Measurements from ENCODE around the gene ACTL6B.

Gene ACTL6B

DNA sequence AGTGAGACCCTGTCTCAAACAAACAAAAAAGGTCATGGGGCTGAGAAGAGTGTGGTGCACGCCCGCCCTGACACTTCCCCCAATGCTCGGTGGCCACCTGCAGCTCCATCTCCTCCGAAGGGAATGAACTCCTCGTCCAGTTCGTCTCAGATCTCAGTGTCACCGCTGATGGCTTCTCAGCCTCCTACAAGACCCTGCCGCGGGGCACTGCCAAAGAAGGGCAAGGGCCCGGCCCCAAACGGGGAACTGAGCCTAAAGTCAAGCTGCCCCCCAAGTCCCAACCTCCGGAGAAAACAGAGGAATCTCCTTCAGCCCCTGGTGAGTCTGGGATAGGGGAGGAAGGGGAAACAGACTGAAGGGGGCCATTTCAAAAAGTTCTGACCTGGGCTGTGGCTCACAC is 49.9 kb downstream of the ACTL6B start:
- H3K4me3 ChIP-seq (ENCODE audit: control insufficient read depth, low read depth, low read length) = no peak overlapping the region
- no peak for DNase-seq (ENCODE audit: low read depth)

DNA sequence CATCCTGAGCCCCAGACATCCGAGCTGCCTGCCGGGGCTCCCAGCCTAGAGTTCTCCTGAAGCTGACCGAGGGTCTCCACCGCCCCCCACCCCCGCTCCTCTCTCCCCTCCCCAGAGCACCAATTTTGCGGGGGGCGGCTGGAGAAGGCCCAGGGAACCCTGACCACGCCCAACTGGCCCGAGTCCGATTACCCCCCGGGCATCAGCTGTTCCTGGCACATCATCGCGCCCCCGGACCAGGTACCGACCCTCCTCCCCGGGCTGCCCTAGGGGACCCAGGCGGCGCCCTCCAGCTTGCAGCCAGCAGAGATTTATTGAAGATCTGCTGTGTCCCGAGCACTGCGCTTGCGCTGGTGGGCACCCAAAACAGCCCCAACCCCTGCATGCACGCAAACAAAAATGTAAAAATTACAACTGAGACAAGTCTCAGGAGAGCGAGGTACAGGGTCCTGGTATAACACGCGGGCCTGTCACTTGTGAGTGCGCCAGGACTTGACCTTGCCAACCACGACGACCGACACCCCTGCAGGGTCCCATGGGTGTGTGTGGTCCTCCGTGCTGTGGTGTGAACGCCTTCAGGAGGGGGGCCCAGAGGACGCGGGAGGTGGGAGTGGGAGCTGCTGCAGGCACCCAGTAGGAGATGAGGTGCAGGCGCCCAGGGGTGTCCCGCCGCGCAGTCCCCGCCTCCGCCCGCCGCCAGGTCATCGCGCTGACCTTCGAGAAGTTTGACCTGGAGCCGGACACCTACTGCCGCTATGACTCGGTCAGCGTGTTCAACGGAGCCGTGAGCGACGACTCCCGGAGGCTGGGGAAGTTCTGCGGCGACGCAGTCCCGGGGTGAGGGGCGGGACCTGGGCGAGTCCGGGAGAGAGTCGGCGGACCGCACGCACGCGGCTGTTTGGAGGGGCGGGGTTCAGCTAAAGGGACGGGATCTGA is 51.0 kb downstream of the ACTL6B start:
- peak overlapping the region; percentile 94 for H3K4me3 ChIP-seq (ENCODE audit: control insufficient read depth, low read depth, low read length)
- no peak for DNase-seq (ENCODE audit: low read depth)
- TF ChIP-seq, protein P1, sequence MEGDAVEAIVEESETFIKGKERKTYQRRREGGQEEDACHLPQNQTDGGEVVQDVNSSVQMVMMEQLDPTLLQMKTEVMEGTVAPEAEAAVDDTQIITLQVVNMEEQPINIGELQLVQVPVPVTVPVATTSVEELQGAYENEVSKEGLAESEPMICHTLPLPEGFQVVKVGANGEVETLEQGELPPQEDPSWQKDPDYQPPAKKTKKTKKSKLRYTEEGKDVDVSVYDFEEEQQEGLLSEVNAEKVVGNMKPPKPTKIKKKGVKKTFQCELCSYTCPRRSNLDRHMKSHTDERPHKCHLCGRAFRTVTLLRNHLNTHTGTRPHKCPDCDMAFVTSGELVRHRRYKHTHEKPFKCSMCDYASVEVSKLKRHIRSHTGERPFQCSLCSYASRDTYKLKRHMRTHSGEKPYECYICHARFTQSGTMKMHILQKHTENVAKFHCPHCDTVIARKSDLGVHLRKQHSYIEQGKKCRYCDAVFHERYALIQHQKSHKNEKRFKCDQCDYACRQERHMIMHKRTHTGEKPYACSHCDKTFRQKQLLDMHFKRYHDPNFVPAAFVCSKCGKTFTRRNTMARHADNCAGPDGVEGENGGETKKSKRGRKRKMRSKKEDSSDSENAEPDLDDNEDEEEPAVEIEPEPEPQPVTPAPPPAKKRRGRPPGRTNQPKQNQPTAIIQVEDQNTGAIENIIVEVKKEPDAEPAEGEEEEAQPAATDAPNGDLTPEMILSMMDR (IDR thresholded peaks at IDR 0.05; ENCODE audit: control insufficient read depth, insufficient read depth, low read depth, low read length, missing control alignments) = no peak

More for the DNA sequence above, 49.9 kb downstream of the ACTL6B start:
- TF ChIP-seq, protein P1 (IDR thresholded peaks at IDR 0.05; ENCODE audit: control insufficient read depth, insufficient read depth, low read depth, low read length, missing control alignments) = no peak

DNA sequence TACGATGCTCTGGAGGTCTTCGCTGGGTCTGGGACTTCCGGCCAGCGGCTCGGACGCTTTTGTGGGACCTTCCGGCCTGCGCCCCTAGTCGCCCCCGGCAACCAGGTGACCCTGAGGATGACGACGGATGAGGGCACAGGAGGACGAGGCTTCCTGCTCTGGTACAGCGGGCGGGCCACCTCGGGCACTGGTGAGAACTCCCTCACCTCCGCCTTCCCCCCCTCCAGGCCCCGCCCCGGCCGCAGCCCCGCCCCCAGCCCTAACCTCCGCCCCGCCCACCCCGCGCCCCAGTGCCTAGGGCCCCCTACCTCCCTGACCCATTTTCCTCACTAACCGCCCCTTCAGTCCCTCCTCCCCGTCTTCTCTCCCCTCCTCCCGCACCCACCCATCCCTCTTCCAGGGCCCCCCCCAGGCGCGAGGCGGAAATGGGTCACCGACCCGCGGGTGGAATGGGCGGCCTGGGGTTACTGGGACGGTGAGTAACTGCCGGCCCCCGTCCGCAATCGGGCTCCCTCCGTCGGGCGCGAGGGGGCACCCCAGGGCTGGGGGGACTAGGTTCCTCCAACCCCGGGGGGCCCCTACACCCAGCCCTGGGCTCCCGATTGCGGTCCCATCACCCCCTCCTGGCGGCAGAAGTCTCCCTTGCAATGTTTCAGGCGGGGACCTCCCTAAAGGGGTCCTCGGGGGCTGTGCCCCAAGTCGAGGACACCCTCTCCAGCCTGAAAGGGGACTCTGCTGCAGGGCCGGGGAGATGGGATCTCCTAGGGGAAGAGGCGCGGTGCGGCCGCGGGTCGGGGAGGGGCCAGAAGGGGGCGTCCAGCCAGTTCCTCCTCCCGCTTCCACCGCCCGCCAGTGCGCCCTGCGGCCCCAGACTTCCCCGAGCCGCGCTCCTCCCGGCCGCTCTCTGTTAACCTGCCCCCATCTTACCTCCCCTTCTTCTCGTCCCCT is 51.9 kb downstream of the ACTL6B start:
- no peak for DNase-seq (ENCODE audit: low read depth)
- peak overlapping the region; percentile 94 for H3K4me3 ChIP-seq (ENCODE audit: control insufficient read depth, low read depth, low read length)
- TF ChIP-seq, protein P1 (IDR thresholded peaks at IDR 0.05; ENCODE audit: control insufficient read depth, insufficient read depth, low read depth, low read length, missing control alignments) = peak; percentile 49

DNA sequence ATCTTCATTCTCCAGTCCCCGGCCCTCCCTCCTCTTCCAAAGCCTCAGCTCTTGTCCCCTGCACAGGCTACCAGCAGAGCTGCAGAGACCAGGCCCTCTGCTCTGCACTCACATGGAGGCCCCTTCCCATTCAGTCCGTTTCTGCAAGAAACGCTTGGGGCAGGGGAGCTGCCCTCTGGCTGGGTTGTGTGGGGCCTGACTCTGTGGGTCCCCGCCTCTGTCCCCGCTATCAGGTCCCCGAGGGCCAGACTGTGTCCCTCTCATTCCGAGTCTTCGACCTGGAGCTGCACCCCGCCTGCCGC is 52.6 kb downstream of the ACTL6B start:
- TF ChIP-seq, protein P1 (IDR thresholded peaks at IDR 0.05; ENCODE audit: control insufficient read depth, insufficient read depth, low read depth, low read length, missing control alignments) = no peak
- peak overlapping the region; percentile 94 for H3K4me3 ChIP-seq (ENCODE audit: control insufficient read depth, low read depth, low read length)
- no peak for DNase-seq (ENCODE audit: low read depth)

DNA sequence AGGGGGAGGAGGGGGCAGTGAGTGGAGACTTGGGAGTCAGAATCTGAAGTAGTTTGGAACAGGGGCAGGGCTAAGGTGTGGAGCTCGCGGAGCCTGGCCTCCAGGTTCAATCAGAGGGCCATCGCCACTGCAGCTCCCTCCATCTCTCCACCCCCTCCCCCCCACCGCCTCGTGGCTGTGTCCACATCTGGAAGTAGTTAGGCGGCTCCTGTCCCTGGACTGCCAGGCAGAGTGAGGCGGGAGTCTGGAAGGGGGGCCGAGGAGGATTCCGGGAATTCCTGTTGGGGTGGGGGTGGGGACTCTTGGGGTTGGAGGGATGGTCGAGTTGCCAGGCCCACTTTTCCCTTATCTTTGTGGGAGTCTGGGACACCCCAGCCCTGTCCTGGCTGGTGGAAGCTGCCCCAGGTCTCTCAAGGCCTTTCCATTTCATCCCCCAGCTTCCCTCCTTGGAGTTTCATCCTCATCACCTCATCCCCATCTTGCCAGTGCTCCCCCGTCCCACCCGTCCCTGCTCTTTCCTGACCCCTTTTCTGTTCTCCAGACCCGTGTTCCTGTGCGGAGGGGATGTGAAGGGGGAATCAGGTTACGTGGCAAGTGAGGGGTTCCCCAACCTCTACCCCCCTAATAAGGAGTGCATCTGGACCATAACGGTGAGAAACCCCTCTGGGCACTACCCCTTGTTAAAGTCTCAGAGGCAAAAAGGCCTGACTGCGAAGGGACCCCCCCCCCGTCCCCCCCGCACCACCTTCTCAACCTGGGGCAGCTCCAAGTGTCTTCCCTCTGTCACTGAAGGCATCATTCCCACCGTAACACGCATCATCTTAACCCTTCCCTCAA is 53.1 kb downstream of the ACTL6B start:
- peak overlapping the region; percentile 94 for H3K4me3 ChIP-seq (ENCODE audit: control insufficient read depth, low read depth, low read length)
- DNase-seq (ENCODE audit: low read depth) = peak; percentile 62
- TF ChIP-seq, protein P1 (IDR thresholded peaks at IDR 0.05; ENCODE audit: control insufficient read depth, insufficient read depth, low read depth, low read length, missing control alignments) = no peak

DNA sequence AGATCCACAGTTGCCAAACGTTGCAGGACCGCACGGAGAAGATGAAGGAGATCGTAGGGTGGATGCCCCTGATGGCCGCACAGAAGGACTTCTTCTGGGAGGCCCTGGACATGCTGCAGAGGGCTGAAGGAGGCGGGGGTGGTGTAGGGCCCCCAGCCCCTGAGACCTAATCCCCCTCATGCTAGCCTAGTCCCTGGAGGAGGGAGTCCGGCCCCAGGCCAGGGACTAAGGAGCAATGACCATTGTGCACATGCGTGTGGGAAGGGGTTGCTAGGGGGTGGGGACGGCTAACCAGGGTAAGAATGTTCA is 55.6 kb downstream of the ACTL6B start:
- H3K4me3 ChIP-seq (ENCODE audit: control insufficient read depth, low read depth, low read length) = no peak overlapping the region
- TF ChIP-seq, protein P1 (IDR thresholded peaks at IDR 0.05; ENCODE audit: control insufficient read depth, insufficient read depth, low read depth, low read length, missing control alignments) = no peak
- no peak for DNase-seq (ENCODE audit: low read depth)
